ENCODE results near the gene KRTAP6-1.

KRTAP6-1 gene

DNA sequence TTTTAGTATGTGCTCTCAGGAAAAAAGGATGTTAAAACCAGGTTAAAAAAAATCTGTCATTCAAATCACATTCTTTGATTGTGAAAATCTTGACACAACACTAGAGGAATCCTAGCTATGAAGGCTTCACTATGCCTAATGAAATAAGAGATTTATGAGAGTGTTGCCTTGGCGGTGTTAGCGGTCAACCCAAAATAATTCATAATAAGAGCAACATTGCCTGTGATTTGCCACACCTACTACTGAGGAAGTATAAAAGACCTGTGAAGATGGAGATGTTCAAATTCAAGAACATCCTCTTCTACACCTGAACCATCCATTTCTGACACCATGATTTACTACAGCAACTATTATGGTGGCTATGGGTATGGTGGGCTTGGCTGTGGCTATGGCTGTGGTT, 2.4 kb upstream of the KRTAP6-1 start, which contains the start of gene KRTAP20-1:
TSS of gene KRTAP20-1 (plus strand) at position 301 of the 400 bp plus-strand sequence. CDS start at position 331, 30 bp downstream.
- Histone ChIP-seq H4K20me1 (ENCODE audit: control insufficient read depth, insufficient read depth, low read depth, low read length) (no peaks in the 10 kb centered on the region), H3K4me2 (ENCODE audit: low read length) (no peak within 1 kb of the TSS), H3F3A (ENCODE audit: control insufficient read depth, insufficient read depth) (no peaks in the 10 kb centered on the region), H3K27ac (ENCODE audit: low read depth, low read length) (no peak within 1 kb of the TSS), H3K36me3 (ENCODE audit: control insufficient read depth, low read length) (no peaks in the 10 kb centered on the region), H3K79me2 (ENCODE audit: control insufficient read depth, low read length) (no peaks in the 10 kb centered on the region), H3K27me3 (ENCODE audit: control insufficient read depth, low read length) (no peaks in the 10 kb centered on the region), H3K9me3 (ENCODE audit: control insufficient read depth, insufficient read depth, low read length) (peaks cover 6% of the 10 kb centered on the region; the same call in 1 of the 2 replicates), H3K9me2 (replicated peaks; ENCODE audit: control insufficient read depth, low read length) (no peaks in the 10 kb centered on the region), H3K4me1 (ENCODE audit: control insufficient read depth, low read length) (no peaks in the 10 kb centered on the region), H3K4me3 (ENCODE audit: low read length) (no peak within 1 kb of the TSS)
- TF ChIP-seq, protein P1, sequence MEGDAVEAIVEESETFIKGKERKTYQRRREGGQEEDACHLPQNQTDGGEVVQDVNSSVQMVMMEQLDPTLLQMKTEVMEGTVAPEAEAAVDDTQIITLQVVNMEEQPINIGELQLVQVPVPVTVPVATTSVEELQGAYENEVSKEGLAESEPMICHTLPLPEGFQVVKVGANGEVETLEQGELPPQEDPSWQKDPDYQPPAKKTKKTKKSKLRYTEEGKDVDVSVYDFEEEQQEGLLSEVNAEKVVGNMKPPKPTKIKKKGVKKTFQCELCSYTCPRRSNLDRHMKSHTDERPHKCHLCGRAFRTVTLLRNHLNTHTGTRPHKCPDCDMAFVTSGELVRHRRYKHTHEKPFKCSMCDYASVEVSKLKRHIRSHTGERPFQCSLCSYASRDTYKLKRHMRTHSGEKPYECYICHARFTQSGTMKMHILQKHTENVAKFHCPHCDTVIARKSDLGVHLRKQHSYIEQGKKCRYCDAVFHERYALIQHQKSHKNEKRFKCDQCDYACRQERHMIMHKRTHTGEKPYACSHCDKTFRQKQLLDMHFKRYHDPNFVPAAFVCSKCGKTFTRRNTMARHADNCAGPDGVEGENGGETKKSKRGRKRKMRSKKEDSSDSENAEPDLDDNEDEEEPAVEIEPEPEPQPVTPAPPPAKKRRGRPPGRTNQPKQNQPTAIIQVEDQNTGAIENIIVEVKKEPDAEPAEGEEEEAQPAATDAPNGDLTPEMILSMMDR (IDR thresholded peaks at IDR 0.05; ENCODE audit: low read depth, low read length, poor library complexity, severe bottlenecking): no peak
- TF ChIP-seq EZH2phosphoT487 (IDR thresholded peaks at IDR 0.05; ENCODE audit: borderline replicate concordance, low read length): no peak

DNA sequence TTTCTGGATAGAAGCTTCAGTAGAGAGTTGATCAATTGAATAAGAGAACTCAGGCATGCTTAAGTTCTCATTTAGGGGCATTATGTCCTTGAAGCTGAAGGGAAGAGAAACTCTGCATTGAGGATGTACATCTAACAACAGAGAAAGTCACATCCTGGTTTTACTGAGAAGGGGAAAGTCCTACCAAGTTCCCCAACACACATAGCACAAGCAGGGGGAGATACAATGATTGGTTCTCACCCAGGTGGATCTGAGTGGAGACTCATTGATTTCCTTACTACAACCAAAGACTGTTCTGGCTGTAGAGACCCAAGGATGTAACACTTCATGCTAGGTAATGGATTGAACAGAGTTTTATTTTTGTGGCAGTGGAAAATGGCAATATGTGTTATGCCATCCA, 1.5 kb upstream of the KRTAP6-1 start:
- no peaks in the 10 kb centered on the region for H3K9me2 ChIP-seq (replicated peaks; ENCODE audit: control insufficient read depth, low read length)
- H3F3A ChIP-seq (ENCODE audit: control insufficient read depth, insufficient read depth): no peaks in the 10 kb centered on the region
- H3K27me3 ChIP-seq (ENCODE audit: control insufficient read depth, low read length): no peaks in the 10 kb centered on the region
- TF ChIP-seq, protein P1 (IDR thresholded peaks at IDR 0.05; ENCODE audit: low read depth, low read length, poor library complexity, severe bottlenecking): no peak
- no peak for TF ChIP-seq EZH2phosphoT487 (IDR thresholded peaks at IDR 0.05; ENCODE audit: borderline replicate concordance, low read length)
- no peaks in the 10 kb centered on the region for H3K79me2 ChIP-seq (ENCODE audit: control insufficient read depth, low read length)
- no peak overlapping the region for H3K4me3 ChIP-seq (ENCODE audit: low read length)
- H4K20me1 ChIP-seq (ENCODE audit: control insufficient read depth, insufficient read depth, low read depth, low read length): no peaks in the 10 kb centered on the region
- no peak overlapping the region for H3K27ac ChIP-seq (ENCODE audit: low read depth, low read length)
- H3K9me3 ChIP-seq (ENCODE audit: control insufficient read depth, insufficient read depth, low read length): peaks cover 6% of the 10 kb centered on the region; the same call in 1 of the 2 replicates
- no peak overlapping the region for H3K4me2 ChIP-seq (ENCODE audit: low read length)
- no peaks in the 10 kb centered on the region for H3K36me3 ChIP-seq (ENCODE audit: control insufficient read depth, low read length)
- no peaks in the 10 kb centered on the region for H3K4me1 ChIP-seq (ENCODE audit: control insufficient read depth, low read length)

GRCh38 chr21:30612132-30612531, 1.6 kb downstream of the KRTAP6-1 start:
- H3K79me2 ChIP-seq (ENCODE audit: control insufficient read depth, low read length): no peaks in the 10 kb centered on the region
- no peaks in the 10 kb centered on the region for H3K36me3 ChIP-seq (ENCODE audit: control insufficient read depth, low read length)
- no peaks in the 10 kb centered on the region for H3F3A ChIP-seq (ENCODE audit: control insufficient read depth, insufficient read depth)
- H3K27me3 ChIP-seq (ENCODE audit: control insufficient read depth, low read length): no peaks in the 10 kb centered on the region
- H3K4me3 ChIP-seq (ENCODE audit: low read length): no peak overlapping the region
- H3K9me2 ChIP-seq (replicated peaks; ENCODE audit: control insufficient read depth, low read length): no peaks in the 10 kb centered on the region
- TF ChIP-seq EZH2phosphoT487 (IDR thresholded peaks at IDR 0.05; ENCODE audit: borderline replicate concordance, low read length): no peak
- H4K20me1 ChIP-seq (ENCODE audit: control insufficient read depth, insufficient read depth, low read depth, low read length): no peaks in the 10 kb centered on the region
- peaks cover 6% of the 10 kb centered on the region; the same call in 1 of the 2 replicates for H3K9me3 ChIP-seq (ENCODE audit: control insufficient read depth, insufficient read depth, low read length)
- H3K27ac ChIP-seq (ENCODE audit: low read depth, low read length): no peak overlapping the region
- no peak overlapping the region for H3K4me2 ChIP-seq (ENCODE audit: low read length)
- no peaks in the 10 kb centered on the region for H3K4me1 ChIP-seq (ENCODE audit: control insufficient read depth, low read length)

- H3K9me3 ChIP-seq (ENCODE audit: control insufficient read depth, insufficient read depth, low read length): no peaks in the 10 kb centered on the region
These were observed 7.8 kb downstream of the KRTAP6-1 start for GRCh38 chr21:30605968-30606367.

More at GRCh38 chr21:30605968-30606367, 7.8 kb downstream of the KRTAP6-1 start:
- Histone ChIP-seq H3K4me2 (ENCODE audit: low read length) (no peak overlapping the region), H4K20me1 (ENCODE audit: control insufficient read depth, insufficient read depth, low read depth, low read length) (no peaks in the 10 kb centered on the region), H3K9me2 (replicated peaks; ENCODE audit: control insufficient read depth, low read length) (no peaks in the 10 kb centered on the region), H3K79me2 (ENCODE audit: control insufficient read depth, low read length) (no peaks in the 10 kb centered on the region), H3K27ac (ENCODE audit: low read depth, low read length) (no peak overlapping the region), H3K4me3 (ENCODE audit: low read length) (no peak overlapping the region), H3F3A (ENCODE audit: control insufficient read depth, insufficient read depth) (no peaks in the 10 kb centered on the region), H3K36me3 (ENCODE audit: control insufficient read depth, low read length) (no peaks in the 10 kb centered on the region), H3K4me1 (ENCODE audit: control insufficient read depth, low read length) (no peaks in the 10 kb centered on the region), H3K27me3 (ENCODE audit: control insufficient read depth, low read length) (no peaks in the 10 kb centered on the region)
- TF ChIP-seq, protein P1 (IDR thresholded peaks at IDR 0.05; ENCODE audit: low read depth, low read length, poor library complexity, severe bottlenecking): no peak
- no peak for TF ChIP-seq EZH2phosphoT487 (IDR thresholded peaks at IDR 0.05; ENCODE audit: borderline replicate concordance, low read length)

All from DOHH2 (cell line).